WERI-Rb-1 (cell line): Measurements from ENCODE around the gene SAMD4A.
"Not testable (repeated sequence)": the region's sequence is repeated elsewhere in the genome, so short reads cannot be mapped to it uniquely, and the experiment has no call there.

Experiments used
- DNase-seq: peaks from one replicate; pipeline ENCODE4 v3.0.0-alpha.2; 2020
- H3K27ac ChIP-seq: fragments of 250-450 bp; sonication (Bioruptor Pico); 2 replicates; pipeline ENCODE4 v1.5.1; 2020; ENCODE audit warnings: mild to moderate bottlenecking, moderate library complexity
- H3K27me3 ChIP-seq: fragments of 250-450 bp; sonication (Bioruptor Pico); 2 replicates; pipeline ENCODE4 v1.5.1; 2021; ENCODE audit warnings: mild to moderate bottlenecking, low read depth, moderate library complexity; ENCODE audit not compliant: insufficient read depth, severe bottlenecking
- H3K36me3 ChIP-seq: fragments of 250-450 bp; sonication (Bioruptor Pico); 2 replicates; pipeline ENCODE4 v1.5.1; 2020; ENCODE audit warnings: mild to moderate bottlenecking, moderate library complexity
- H3K4me3 ChIP-seq: 2 replicates; pipeline ENCODE4 v1.5.1; 2011; ENCODE audit warnings: low read depth, mild to moderate bottlenecking, control low read depth, low read length
- H3K9me3 ChIP-seq: fragments of 250-450 bp; sonication (Bioruptor Pico); 2 replicates; pipeline ENCODE4 v1.5.1; 2021; ENCODE audit warnings: mild to moderate bottlenecking, moderate library complexity; ENCODE audit not compliant: severe bottlenecking
- TF ChIP-seq, protein P1 (sequence below): IDR thresholded peaks from 2 replicates; pipeline ENCODE4 v1.5.1; 2011; ENCODE audit warnings: low read depth, mild to moderate bottlenecking, control low read depth, inconsistent platforms, low read length

The SAMD4A gene

DNA sequence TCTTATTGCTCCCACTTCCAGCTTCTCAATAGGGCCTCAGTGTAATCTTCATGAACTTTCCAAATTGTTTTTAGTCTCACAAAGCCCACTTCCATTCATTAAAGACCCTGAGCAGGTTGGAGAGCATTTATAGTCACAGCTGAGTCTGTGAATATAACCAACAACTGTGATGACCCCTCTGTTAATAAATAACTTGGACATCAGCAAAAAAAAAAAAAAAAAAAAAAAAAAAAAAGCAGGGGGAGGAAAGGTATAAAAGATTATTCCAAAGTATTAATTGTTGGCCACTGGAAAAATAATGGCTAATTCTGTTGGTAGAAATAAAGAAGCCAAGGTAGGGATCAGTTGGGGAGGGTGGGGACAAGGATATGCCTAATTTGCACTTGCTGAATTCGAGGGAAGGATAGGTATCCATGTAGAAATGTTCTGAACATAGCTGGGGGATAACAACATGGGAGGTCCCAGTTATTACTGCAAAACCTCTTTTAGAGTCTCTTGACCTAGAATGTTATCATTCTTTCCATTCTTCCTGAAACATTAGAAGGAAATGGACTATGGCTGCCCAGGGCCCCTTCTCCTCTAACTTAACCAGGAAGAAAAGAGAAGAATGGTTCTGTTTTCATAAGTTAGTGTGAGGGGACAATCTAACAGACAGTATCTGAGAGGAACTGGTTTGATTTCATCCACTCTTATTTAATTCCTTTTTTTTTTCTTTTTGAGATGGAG is 56.5 kb downstream of the SAMD4A start:
- Histone ChIP-seq H3K9me3 (no peaks in the 10 kb centered on the region), H3K36me3 (no peaks in the 10 kb centered on the region; the same call in 1 of the 2 replicates), H3K4me3 (no peak overlapping the region), H3K27me3 (no peaks in the 10 kb centered on the region), H3K27ac (no peak overlapping the region)
- no peak for DNase-seq
- TF ChIP-seq, protein P1, sequence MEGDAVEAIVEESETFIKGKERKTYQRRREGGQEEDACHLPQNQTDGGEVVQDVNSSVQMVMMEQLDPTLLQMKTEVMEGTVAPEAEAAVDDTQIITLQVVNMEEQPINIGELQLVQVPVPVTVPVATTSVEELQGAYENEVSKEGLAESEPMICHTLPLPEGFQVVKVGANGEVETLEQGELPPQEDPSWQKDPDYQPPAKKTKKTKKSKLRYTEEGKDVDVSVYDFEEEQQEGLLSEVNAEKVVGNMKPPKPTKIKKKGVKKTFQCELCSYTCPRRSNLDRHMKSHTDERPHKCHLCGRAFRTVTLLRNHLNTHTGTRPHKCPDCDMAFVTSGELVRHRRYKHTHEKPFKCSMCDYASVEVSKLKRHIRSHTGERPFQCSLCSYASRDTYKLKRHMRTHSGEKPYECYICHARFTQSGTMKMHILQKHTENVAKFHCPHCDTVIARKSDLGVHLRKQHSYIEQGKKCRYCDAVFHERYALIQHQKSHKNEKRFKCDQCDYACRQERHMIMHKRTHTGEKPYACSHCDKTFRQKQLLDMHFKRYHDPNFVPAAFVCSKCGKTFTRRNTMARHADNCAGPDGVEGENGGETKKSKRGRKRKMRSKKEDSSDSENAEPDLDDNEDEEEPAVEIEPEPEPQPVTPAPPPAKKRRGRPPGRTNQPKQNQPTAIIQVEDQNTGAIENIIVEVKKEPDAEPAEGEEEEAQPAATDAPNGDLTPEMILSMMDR: no peak

DNA sequence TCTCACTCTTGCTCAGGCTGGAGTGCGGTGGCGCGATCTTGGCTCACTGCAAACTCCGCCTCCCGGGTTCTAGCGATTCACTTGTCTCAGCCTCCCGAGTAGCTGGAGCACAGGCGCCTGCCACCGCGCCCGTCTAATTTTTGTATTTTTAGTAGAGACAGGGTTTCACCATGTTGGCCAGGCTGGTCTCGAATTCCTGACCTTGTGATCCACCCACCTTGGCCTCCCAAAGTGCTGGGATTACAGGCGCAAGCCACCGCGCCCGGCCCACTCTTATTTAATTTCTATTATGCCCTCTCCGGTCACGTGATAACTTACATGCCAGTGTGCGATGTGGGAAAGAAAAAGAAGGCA is 57.1 kb downstream of the SAMD4A start:
- H3K4me3 ChIP-seq, H3K27ac ChIP-seq, H3K9me3 ChIP-seq, H3K27me3 ChIP-seq, DNase-seq, H3K36me3 ChIP-seq: not testable (repeated sequence)

DNA sequence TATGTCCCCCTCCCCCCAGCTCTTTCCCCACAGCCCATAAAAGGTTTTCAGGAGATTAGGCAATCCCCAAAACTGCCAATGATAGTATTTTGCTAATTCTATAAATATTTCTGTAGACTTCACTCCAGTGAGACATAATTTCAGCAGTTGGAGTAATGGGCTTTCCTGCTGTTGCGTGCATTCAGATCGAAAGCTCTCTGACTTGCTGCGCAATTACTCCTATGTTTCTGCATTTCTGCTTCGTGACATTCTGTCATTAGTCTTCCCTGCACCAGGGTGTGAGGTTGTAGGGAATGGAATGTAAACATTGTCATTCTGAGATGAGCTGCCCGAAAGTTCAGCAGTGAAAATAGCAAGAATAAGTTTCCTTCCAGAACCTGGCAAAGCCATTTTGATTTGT is 58.2 kb downstream of the SAMD4A start:
- no peak for DNase-seq
- H3K27me3 ChIP-seq: no peaks in the 10 kb centered on the region
- H3K27ac ChIP-seq: no peak overlapping the region
- no peaks in the 10 kb centered on the region; the same call in 1 of the 2 replicates for H3K36me3 ChIP-seq
- no peaks in the 10 kb centered on the region for H3K9me3 ChIP-seq
- TF ChIP-seq, protein P1: no peak
- H3K4me3 ChIP-seq: no peak overlapping the region

DNA sequence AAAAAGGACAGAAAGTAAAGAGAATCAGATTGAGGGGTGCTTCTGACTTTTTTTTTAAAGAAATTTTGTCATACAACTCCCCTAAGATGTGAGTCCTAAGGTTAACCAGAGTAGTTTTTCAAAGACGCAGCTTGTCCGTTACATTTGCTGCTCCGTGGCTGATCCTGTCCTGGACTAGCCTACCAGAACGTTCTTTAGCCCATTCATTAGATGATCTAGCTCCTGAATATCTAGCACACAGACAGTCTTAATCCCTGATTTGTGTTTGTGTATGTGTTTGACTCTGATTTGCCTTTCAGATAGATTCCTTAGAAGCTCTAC is 60.3 kb downstream of the SAMD4A start:
- TF ChIP-seq, protein P1: no peak
- DNase-seq: no peak
- H3K36me3 ChIP-seq: no peaks in the 10 kb centered on the region; the same call in 1 of the 2 replicates
- H3K4me3 ChIP-seq: no peak overlapping the region
- no peak overlapping the region for H3K27ac ChIP-seq
- no peaks in the 10 kb centered on the region for H3K9me3 ChIP-seq
- no peaks in the 10 kb centered on the region for H3K27me3 ChIP-seq

DNA sequence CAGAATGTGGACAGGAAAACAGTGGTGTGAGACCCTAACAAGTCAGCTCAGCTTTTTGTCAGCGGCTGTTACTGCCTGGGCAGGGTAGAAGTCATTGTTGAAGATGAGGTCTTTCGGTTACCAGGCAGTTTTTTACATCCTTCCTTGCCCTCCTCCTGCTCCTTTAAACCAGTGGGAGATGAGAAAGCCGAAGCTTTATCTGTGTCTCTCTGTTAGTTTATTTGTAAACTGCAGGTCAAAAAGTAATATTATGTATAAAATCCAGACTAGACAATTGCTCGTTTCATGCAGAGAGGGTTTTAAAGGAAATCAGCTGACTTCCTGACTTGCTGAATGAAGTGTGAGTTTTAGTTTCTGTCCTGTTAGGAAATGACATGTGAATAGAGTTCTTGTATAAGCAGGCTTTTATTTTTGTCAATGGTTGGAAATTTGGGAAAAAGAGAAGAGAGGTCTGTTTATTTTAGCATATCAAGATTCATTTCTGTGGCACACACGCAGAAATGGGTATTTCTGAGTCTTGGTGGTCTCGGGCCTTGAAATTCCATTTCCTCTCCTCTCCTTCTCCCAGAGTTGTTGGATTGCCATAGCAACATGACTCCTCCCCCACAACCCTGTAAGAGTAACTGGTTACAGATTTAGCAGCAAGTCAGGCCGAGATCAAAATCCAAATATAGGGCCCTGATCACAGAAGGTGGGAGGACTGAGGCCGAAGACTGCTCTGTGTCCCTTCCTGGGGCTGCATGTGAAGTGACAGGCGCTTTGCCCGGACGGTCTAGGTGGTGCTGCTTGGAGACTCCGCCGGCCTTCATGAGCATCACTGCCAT is 60.8 kb downstream of the SAMD4A start:
- H3K9me3 ChIP-seq: no peaks in the 10 kb centered on the region
- no peaks in the 10 kb centered on the region for H3K27me3 ChIP-seq
- no peaks in the 10 kb centered on the region; the same call in 1 of the 2 replicates for H3K36me3 ChIP-seq
- no peak overlapping the region for H3K27ac ChIP-seq
- no peak overlapping the region for H3K4me3 ChIP-seq
- no peak for DNase-seq
- TF ChIP-seq, protein P1: no peak

DNA sequence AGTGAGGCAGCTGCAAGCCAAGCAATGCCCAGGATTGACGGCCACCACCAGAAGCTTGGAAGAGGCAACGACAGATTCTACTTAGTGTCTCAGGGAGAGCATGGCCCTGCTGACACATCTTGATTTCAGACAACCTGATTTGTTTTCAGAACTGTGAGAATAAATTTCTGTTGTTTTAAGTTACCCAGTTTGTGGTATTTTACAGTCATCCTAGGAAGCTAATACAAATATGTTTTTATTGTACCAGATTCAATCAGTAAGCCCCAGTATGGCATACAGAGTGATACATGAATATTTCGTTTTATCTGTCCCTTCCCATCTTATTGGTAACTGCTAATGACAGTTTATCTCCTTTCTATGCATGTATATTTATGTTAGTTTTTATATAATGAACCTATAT is 62.3 kb downstream of the SAMD4A start:
- H3K27ac ChIP-seq: no peak overlapping the region
- H3K9me3 ChIP-seq: no peaks in the 10 kb centered on the region
- no peaks in the 10 kb centered on the region for H3K27me3 ChIP-seq
- TF ChIP-seq, protein P1: no peak
- H3K4me3 ChIP-seq: no peak overlapping the region
- DNase-seq: no peak
- no peaks in the 10 kb centered on the region; the same call in 1 of the 2 replicates for H3K36me3 ChIP-seq
